ENCODE results near the gene CD81.

Gene CD81

GRCh38 chr11:2390091-2390724 lies 13.1 kb downstream of the CD81 start:
- DNase-seq (ENCODE audit: low read depth in 4 of 4, low spot score in 1 of 4): no peak

GRCh38 chr11:2390725-2391151 lies 13.6 kb downstream of the CD81 start:
- no peak for DNase-seq (ENCODE audit: low read depth in 4 of 4, low spot score in 1 of 4)

- DNase-seq (ENCODE audit: low read depth in 4 of 4, low spot score in 1 of 4): no peak
These were observed 14.3 kb downstream of the CD81 start for GRCh38 chr11:2391181-2391975.

- no peak for DNase-seq (ENCODE audit: low read depth in 4 of 4, low spot score in 1 of 4)
These were observed 15.3 kb downstream of the CD81 start for GRCh38 chr11:2392241-2392959.

GRCh38 chr11:2393111-2393868 lies 16.2 kb downstream of the CD81 start:
- no peak for DNase-seq (ENCODE audit: low read depth in 4 of 4, low spot score in 1 of 4)

GRCh38 chr11:2393941-2394817 lies 17.1 kb downstream of the CD81 start:
- DNase-seq (ENCODE audit: low read depth in 4 of 4, low spot score in 1 of 4): no peak

- no peak for DNase-seq (ENCODE audit: low read depth in 4 of 4, low spot score in 1 of 4)
These were observed 17.7 kb downstream of the CD81 start for GRCh38 chr11:2394818-2395105.

GRCh38 chr11:2395211-2395730 lies 18.2 kb downstream of the CD81 start:
- DNase-seq (ENCODE audit: low read depth in 4 of 4, low spot score in 1 of 4): no peak

- DNase-seq (ENCODE audit: low read depth in 4 of 4, low spot score in 1 of 4): no peak
These were observed 18.7 kb downstream of the CD81 start for GRCh38 chr11:2395856-2396255.

GRCh38 chr11:2396471-2396870 lies 19.4 kb downstream of the CD81 start:
- no peak for DNase-seq (ENCODE audit: low read depth in 4 of 4, low spot score in 1 of 4)

GRCh38 chr11:2397005-2397404 lies 19.9 kb downstream of the CD81 start:
- DNase-seq (ENCODE audit: low read depth in 4 of 4, low spot score in 1 of 4): no peak

- DNase-seq (ENCODE audit: low read depth in 4 of 4, low spot score in 1 of 4): no peak
These were observed 21.7 kb downstream of the CD81 start for GRCh38 chr11:2398664-2399355.

GRCh38 chr11:2399488-2400068 lies 22.5 kb downstream of the CD81 start:
- DNase-seq (ENCODE audit: low read depth in 4 of 4, low spot score in 1 of 4): no peak

- DNase-seq (ENCODE audit: low read depth in 4 of 4, low spot score in 1 of 4): peak; percentile 97 to 99 (median 97)
These were observed 23.1 kb downstream of the CD81 start, which contains the start of gene TSSC4 for GRCh38 chr11:2400069-2400761. Gene TSSC4 (plus strand): TSS chr11:2400750. CDS start chr11:2402634, 1,884 bp downstream.

- DNase-seq (ENCODE audit: low read depth in 4 of 4, low spot score in 1 of 4): no peak
These were observed 23.8 kb downstream of the CD81 start for GRCh38 chr11:2400762-2401435.

GRCh38 chr11:2401436-2401984 lies 24.4 kb downstream of the CD81 start:
- no peak for DNase-seq (ENCODE audit: low read depth in 4 of 4, low spot score in 1 of 4)

GRCh38 chr11:2402106-2402505 lies 25.0 kb downstream of the CD81 start:
- no peak for DNase-seq (ENCODE audit: low read depth in 4 of 4, low spot score in 1 of 4)

All from stimulated activated CD4-positive, alpha-beta T cell treated with anti-CD3 and anti-CD28 coated beads, Interleukin-1b, Interleukin-23, amount 100 ng/mL, for 24 hours (primary cell).